H1 (cell line): ENCODE measurements around the gene RHBDD1. TPM values are rescaled to one million over a fixed set of nuclear protein-coding genes. Genes with fewer than 3 reads are reported as not detected.

Experiments
- BRCA1 ChIP-seq: IDR thresholded peaks from 2 replicates; pipeline ENCODE4 v1.6.1; 2012; ENCODE audit warnings: low read depth, low read length, improper control_type of control experiment
- CBX5 ChIP-seq: fragments of 300-800, 300-1000 bp; sonication (generic); IDR thresholded peaks from 2 replicates; pipeline ENCODE4 v1.7.1; 2016; ENCODE audit warnings: antibody characterized with exemption, low read length, low read depth
- EP300 ChIP-seq, 2 experiments: IDR thresholded peaks; 1 replicate in 1 of 2; 2 replicates in 1 of 2; pipeline ENCODE4 v1.6.1; 2011 to 2012; ENCODE audit warnings: low read depth in 2 of 2, low read length in 2 of 2, mild to moderate bottlenecking in 2 of 2, borderline replicate concordance in 1 of 2, inconsistent platforms in 1 of 2, moderate library complexity in 1 of 2
- KDM4A ChIP-seq: IDR thresholded peaks from one replicate; pipeline ENCODE4 v1.7.1; 2012; ENCODE audit warnings: low read depth, mild to moderate bottlenecking, moderate library complexity, low read length, inconsistent platforms; ENCODE audit not compliant: severe bottlenecking
- NRF1 ChIP-seq: IDR thresholded peaks from 2 replicates; pipeline ENCODE4 v1.6.1; 2011; ENCODE audit warnings: mild to moderate bottlenecking, low read depth, low read length, improper control_type of control experiment
- PHF8 ChIP-seq: fragments of 200-600 bp; sonication (generic); conservative IDR thresholded peaks from 2 replicates; pipeline ENCODE4 v1.7.1; 2012; ENCODE audit warnings: low read depth, mild to moderate bottlenecking, inconsistent platforms, low read length, moderate library complexity
- POLR2A ChIP-seq, 2 experiments: IDR thresholded peaks; 1 replicate in 1 of 2; 2 replicates in 1 of 2; pipeline ENCODE4 v1.6.1; 2011; ENCODE audit warnings: low read depth in 2 of 2, low read length in 2 of 2, mild to moderate bottlenecking in 2 of 2; ENCODE audit errors: control extremely low read depth in 1 of 2
- RAD21 ChIP-seq, 2 experiments: IDR thresholded peaks in 1 of 2; conservative IDR thresholded peaks in 1 of 2; 2 replicates each; pipeline ENCODE4 v1.6.1; 2011; ENCODE audit warnings: low read depth in 2 of 2, low read length in 2 of 2, improper control_type of control experiment in 1 of 2, inconsistent platforms in 1 of 2, mild to moderate bottlenecking in 1 of 2, moderate library complexity in 1 of 2
- polyA plus RNA-seq, 7 experiments: library from polyadenylated mRNA; depleted of rRNA in 3 of 7; stranded (reverse) in 5 of 7; unstranded in 2 of 7; fragments of >200 nt in 5 of 7; fragments of 200-250 nt in 2 of 7; gene quantifications; 1 replicate in 5 of 7; 2 replicates in 1 of 7; 4 replicates in 1 of 7; pipeline versions ENCODE4 v1.2.1 to v1.2.3, GENCODE V29; 2011 to 2013; ENCODE audit warnings: missing spikeins in 2 of 7, mixed read lengths in 2 of 7
- total RNA-seq: library from RNA; stranded (reverse); fragmentation: NEBNext Ultra II Directional; extraction: Animal tissue kit (Norgen Biotek cat#: 25700); gene quantifications from 2 replicates; pipeline ENCODE4 v1.2.1, GENCODE V29; 2021

Gene RHBDD1
- total and polyA plus RNA-seq, 2 of the 8 experiments (the other 6 are each of a cell fraction or from before 2014, with no cell fraction given): 10.5 to 23.1 TPM

GRCh38 chr2:226835796-226836547 lies at the start of gene RHBDD1 (continued):
- TF ChIP-seq EP300 (IDR thresholded peaks at IDR 0.05; ENCODE audit: borderline replicate concordance in 1 of 2, low read depth in 2 of 2, low read length in 2 of 2) (no peak), KDM4A (peak; percentile 95), CBX5 (no peak), RAD21 (IDR thresholded peaks at IDR 0.05 in 1 of 2, conservative IDR thresholded peaks at IDR 0.05 in 1 of 2; ENCODE audit: low read depth in 2 of 2, low read length in 2 of 2) (no peak), PHF8 (peak; percentile 82), NRF1 (peak; percentile 31; the same call in 1 of the 2 replicates), BRCA1 (no peak), POLR2A (IDR thresholded peaks at IDR 0.05; ENCODE audit: control extremely low read depth in 1 of 2, low read depth in 2 of 2, low read length in 2 of 2) (peak; percentile 57 to 85)
